ENCODE results near the gene RAPGEF4.

- TF ChIP-seq POLR2A (IDR thresholded peaks at IDR 0.05) (no peak), CTCF (IDR thresholded peaks at IDR 0.05) (no peak)
These were observed 157.5 kb downstream of the RAPGEF4 start for GRCh38 chr2:172893111-172893510.

All from tibial nerve (tissue), 3 donors.